ENCODE results near the gene FXYD1.
"Not testable (repeated sequence)": the region's sequence is repeated elsewhere in the genome, so short reads cannot be mapped to it uniquely, and the experiment has no call there.

FXYD1 gene

DNA sequence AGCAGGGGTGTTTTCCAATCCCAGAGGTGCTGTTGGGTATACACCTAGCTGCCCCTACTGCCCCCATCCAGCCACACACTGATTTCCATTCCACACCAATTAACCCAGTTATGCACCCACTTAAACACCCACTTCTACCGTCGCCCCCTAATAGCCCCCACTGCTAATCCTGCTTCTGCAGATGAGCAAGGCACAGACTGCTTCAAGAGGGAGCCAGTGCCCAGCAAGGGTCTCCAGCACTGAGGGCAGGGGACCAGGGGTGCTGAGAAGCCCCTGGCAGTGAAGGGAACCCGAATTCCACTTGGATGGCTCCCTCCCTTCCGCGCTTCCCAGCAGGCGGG, 5.6 kb downstream of the FXYD1 start:
- no peak for DNase-seq

DNA sequence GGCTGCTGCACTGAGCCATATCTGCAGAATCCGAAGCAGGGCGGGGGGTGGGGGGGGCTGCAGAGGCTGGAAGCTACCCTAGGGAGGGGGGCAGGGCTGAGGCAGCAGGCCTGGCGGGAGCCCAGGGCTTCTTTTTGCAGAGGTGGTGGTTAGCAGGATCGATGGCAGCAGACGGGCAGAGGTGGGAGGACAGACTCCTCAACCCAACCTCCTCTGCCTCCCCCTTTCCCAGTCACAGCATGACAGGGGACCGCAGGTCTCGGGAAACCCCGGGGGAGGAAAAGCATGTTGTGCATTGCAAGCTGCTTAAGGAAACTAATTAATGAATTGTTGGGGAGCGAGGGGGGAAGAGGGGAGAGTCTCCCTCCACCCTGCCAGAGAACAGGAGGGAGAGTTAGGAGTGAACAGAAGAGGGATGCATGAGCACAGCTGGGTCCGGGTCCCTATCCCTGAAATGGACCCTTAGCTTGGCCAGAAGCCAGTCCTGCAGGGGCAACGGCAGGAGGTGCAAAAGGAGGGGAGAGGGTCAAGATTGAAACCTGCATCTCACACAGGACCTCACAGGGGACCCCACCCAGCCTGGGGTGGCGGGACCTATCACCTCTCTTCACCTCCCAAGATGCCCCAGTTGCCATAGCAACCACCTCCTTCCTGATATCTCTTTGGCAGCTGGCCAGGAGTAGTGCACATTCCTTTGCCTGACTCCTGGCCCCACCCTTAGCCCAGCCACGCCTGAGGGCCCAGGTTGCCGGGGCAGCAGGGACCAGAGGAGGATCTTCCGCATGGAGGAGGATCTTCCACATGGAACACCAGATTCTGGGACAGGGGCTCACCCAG, 6.2 kb downstream of the FXYD1 start:
- no peak for DNase-seq

- DNase-seq: no peak
Measured at GRCh38 chr19:35146746-35147459, 8.3 kb downstream of the FXYD1 start.

GRCh38 chr19:35149463-35149862, 10.8 kb downstream of the FXYD1 start:
- no peak for DNase-seq

GRCh38 chr19:35150445-35150844, 11.8 kb downstream of the FXYD1 start:
- no peak for DNase-seq

DNA sequence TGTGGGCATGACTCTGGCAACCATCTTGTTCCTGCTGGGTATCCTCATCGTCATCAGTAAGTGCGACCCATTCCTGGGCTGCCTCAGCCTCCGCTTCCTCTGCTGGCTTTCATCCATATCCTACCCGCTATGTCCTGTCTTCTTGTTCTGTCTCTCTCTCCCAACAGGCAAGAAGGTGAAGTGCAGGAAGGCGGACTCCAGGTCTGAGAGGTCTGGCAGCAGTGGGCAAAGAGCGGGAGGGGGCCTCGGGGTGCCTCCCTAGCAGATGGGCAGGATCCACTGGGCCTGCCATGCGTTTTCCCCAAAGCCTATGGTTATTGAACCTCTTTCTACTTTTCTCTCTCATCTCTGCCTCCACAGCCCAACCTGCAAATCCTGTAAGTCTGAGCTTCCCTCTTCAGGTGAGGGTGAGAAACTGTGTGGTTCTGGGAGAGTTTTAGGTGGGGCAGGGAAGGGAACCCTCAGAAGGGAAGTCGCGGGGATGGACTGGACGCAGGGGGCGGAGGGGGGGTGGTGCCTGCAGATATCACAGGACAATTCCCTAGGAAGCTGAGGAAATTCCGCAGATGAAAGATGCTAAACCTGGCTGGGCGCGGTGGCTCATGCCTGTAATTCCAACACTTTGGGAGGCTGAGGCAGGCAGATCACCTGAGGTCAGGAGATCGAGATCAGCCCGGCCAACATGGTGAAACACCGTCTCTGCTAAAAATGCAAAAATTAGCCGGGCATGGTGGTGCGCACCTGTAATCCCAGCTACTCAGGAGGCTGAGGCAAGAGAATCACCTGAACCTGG, 12.8 kb downstream of the FXYD1 start:
- no peak for DNase-seq

- DNase-seq: not testable (repeated sequence)
Measured at GRCh38 chr19:35153129-35153522, 14.5 kb downstream of the FXYD1 start.

GRCh38 chr19:35153701-35154524, 15.3 kb downstream of the FXYD1 start:
- DNase-seq: peak; percentile 58

DNA sequence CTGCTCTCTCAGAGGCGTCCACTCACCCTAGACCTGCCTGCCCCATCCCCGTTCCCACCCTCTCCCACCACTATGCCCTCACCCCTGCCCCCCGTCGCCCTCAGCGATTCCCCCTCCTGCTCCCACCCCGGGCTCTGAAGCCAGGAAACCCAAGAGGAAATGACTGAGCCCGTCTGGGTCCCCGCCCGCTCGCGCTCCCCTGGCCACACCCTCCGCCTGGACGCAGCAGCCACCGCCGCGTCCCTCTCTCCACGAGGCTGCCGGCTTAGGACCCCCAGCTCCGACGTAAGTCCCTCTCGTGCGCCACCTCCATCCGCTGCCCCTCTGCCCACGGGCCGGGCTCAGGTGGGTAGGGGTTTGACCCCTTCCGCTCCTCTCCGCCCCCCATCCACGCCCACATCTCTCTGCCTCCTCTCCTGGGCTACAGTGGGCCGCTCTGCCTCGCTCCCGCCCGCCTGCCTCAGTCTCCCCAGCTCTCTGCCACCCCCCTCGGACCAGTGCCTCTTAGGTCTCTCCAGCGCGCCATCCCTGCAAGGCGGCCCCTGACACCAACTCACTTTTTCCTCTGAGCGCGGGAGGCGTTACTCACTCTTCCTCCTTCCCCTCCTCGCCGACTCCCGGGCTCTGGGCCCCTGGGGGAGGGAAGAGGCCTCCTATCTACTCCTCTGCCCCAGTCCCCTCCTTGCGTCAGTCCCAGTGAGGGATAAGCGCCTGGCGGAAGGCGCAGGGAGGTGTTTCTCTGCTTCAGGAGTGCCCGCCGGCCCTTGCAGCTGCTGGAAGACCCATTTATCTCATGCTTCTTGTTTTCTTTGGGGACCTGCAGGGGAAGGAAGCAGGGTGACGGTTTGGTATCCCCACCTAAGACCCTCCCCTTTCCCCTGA, 16.1 kb downstream of the FXYD1 start, which contains the start of gene FXYD5:
TSS of gene FXYD5 (plus strand) at position 211 of the 882 bp plus-strand sequence. CDS start 816 bp downstream, outside the sequence.
- peak; percentile 84 for DNase-seq

DNA sequence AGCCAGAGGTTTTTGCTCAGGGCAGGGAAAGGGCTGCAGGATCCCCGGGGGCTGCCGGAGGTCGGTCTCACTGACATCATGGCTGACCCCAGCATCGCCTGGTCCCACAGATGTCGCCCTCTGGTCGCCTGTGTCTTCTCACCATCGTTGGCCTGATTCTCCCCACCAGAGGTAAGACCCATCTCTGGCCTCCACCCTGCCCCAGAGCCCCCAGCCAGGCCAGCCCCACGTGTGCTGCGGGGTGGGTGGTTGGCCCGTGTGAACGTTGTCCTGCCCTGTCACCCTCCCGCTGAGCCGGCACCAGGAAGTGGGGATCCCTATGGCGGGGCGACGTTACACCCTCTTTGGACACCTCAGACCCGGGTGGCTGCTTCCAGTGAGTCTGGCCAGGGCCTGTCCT, 16.8 kb downstream of the FXYD1 start:
- DNase-seq: no peak

DNA sequence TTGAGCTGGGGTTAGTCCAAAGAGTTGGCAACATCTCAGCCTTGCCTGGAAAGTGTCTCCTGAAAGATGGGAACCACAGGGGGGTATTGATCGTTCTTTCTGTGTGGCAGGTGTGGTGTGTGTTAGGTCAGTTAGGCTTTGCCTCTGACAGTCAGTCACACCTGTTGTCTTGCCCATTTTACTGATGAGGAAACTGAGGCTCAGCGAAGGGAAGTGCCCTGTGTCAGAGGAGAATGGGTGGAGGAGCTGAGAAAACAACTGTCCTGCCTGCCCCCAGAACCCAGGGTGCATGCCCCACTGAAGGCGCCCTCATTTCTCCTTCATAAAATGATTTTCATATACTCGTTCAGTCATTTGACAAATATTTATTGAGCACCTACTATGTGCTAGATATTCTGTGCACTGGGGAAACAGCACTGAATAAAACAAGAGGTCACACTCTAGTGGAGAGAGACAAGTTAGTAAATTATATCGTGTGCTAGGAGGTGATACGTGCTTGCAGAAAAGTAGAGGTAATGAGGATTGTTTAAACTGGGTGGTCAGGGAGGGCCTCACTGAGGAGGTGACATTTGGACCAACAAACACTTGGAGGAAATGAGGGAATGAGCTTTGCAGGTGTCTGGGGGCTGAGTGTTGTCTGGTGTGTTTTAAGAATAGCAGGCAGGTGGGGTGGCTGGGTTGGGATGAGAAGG, 17.5 kb downstream of the FXYD1 start:
- DNase-seq: no peak

- DNase-seq: no peak
Measured at GRCh38 chr19:35156673-35157014, 18.0 kb downstream of the FXYD1 start.

DNA sequence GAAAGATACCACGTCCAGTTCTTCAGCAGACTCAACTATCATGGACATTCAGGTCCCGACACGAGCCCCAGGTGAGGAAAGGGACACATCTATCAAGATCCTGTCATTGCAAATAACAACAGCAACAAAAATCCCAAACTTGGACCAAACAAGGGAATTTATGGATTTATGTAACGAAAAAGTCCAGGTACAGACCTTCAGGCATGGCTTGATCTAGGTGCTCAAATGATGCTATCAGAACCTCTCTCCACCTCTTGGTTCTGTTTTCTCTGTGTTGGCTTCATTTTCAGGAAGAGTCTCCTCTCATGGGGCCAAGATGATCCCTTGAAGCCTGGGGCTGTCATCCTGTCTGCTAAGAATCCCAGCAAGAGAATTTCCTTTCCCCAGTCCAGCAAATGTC, 18.8 kb downstream of the FXYD1 start:
- no peak for DNase-seq

- DNase-seq: no peak
Measured at GRCh38 chr19:35159606-35160005, 21.0 kb downstream of the FXYD1 start.

- DNase-seq: no peak
Measured at GRCh38 chr19:35160629-35161433, 22.2 kb downstream of the FXYD1 start.

DNA sequence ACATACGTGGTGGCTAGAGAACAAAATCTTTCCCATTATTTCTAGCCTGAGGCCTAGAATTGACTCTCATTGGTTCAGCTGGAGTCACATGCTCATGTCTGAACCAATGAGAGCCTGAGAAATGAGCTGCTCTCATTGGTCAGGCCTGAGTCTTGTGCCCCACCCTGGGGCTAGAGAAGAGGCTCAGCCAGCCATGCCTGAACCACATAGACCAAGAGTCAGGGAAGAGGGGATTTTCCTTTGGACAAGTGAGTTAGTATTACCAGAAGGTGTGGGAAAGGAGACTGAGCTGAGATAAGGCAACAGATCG, 22.8 kb downstream of the FXYD1 start:
- DNase-seq: no peak

DNA sequence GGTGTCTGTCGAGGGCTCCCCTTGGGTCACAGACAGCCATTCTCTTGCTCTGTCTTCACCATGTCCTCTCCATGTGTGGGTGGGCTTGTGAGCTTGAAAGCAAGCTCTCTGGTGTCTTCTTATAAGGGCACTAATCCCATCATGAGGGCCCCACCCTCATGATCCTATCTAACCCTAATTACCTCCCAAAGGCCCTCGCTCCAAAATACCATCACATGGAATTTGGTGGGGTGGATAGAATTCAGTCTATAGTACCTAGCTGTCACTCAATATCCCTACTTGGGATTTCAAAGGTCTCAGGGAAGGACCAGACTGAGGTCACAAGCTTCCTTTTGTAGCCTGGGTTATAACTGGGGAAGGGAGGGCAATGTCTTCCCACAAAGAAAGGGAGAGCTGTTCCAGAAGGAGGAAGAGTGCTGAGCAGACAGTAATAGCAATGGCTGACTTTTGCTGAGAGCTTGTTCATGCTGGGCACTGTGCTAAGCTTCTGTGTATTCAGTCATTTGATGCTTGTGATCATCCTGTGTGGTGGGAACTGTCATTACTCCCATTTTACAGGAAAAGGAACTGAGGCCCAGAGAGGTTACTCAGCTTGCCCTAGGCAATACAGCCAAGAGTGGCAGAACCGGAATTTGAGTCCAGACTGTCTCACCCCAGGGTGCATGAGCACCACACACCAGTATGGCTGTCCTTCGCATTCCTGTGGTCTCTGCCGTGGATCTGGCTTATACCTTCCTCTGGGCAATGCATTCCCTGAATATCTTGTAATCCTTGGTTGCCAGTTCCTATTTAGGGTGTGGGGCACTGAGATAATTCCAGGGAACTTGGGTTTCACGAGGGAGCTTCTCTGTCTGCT, 24.1 kb downstream of the FXYD1 start:
- DNase-seq: peak; percentile 94

DNA sequence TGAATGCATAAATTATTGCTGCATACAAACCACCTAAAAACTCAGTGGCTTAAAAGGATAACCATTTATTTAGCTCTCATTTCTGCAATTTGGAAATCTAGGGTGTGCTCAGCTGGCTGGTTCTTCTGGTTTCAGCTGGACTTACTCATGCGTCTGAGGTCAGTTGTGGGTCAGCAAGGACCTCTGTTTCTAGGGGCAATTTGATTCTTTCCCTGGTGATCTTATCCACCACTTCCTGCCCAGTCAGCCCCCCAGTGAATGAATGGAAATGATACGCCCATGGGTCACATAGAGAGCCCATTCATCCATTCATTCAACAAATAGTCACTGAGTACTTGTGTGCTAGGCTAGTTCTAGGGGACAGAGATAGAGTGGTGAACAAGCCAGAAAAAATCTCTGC, 25.8 kb downstream of the FXYD1 start:
- peak; percentile 74 for DNase-seq

All from EL (cell line).